ENCODE data around the gene TMEM225B.

- TF ChIP-seq EZH2 (IDR thresholded peaks at IDR 0.05; ENCODE audit: low read length, unreplicated experiment): no peak
- TF ChIP-seq, protein P1, sequence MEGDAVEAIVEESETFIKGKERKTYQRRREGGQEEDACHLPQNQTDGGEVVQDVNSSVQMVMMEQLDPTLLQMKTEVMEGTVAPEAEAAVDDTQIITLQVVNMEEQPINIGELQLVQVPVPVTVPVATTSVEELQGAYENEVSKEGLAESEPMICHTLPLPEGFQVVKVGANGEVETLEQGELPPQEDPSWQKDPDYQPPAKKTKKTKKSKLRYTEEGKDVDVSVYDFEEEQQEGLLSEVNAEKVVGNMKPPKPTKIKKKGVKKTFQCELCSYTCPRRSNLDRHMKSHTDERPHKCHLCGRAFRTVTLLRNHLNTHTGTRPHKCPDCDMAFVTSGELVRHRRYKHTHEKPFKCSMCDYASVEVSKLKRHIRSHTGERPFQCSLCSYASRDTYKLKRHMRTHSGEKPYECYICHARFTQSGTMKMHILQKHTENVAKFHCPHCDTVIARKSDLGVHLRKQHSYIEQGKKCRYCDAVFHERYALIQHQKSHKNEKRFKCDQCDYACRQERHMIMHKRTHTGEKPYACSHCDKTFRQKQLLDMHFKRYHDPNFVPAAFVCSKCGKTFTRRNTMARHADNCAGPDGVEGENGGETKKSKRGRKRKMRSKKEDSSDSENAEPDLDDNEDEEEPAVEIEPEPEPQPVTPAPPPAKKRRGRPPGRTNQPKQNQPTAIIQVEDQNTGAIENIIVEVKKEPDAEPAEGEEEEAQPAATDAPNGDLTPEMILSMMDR (conservative IDR thresholded peaks at IDR 0.05; ENCODE audit: low read depth, low read length): no peak
Measured at GRCh38 chr7:99628471-99629465, 30.7 kb downstream of the TMEM225B start.

All from PC-3 (cell line).